ENCODE results near the gene PTPN9. TPM values are rescaled to one million over a fixed set of nuclear protein-coding genes. Genes with fewer than 3 reads are reported as not detected.

PTPN9 gene
- total RNA-seq, 4 donors from 2014 or later = 16.3 to 30.6 (median 25.0) TPM

DNA sequence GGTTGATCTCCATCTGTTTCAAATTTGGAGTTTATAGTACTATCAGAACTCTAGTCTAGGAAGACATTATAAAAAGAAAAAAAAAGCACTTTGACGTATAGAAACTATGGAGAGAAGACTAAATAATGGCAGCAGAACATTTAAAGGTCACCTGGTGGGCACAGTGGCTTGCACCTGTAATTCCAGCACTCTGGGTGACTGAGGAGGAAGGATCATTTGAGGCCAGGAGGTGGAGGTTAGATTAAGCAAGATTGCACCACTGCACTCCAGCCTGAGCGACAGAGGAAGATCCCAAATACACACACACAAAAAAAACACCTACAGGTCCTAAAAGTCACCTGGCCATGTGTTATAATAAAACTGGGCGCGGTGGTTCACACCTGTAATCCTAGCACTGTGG, 141.4 kb downstream of the PTPN9 start:
- Histone ChIP-seq H3K4me1 (peaks cover 0 to 43% (median 0%) of the 10 kb centered on the region in 3 donors), H3K27me3 (no peaks in the 10 kb centered on the region), H3K27ac (no peak overlapping the region), H3K4me3 (no peak overlapping the region), H3K36me3 (peaks cover 0 to 24% of the 10 kb centered on the region in 2 donors), H3K9me3 (no peaks in the 10 kb centered on the region)
- WGBS, 2 donors (ENCODE audit: low coverage in 1 of 2) = 95 to 98% methylated on average over 3 to 4 of the region's 4 CpGs
- no peak for TF ChIP-seq EP300 (IDR thresholded peaks at IDR 0.05)
- TF ChIP-seq, protein P1, sequence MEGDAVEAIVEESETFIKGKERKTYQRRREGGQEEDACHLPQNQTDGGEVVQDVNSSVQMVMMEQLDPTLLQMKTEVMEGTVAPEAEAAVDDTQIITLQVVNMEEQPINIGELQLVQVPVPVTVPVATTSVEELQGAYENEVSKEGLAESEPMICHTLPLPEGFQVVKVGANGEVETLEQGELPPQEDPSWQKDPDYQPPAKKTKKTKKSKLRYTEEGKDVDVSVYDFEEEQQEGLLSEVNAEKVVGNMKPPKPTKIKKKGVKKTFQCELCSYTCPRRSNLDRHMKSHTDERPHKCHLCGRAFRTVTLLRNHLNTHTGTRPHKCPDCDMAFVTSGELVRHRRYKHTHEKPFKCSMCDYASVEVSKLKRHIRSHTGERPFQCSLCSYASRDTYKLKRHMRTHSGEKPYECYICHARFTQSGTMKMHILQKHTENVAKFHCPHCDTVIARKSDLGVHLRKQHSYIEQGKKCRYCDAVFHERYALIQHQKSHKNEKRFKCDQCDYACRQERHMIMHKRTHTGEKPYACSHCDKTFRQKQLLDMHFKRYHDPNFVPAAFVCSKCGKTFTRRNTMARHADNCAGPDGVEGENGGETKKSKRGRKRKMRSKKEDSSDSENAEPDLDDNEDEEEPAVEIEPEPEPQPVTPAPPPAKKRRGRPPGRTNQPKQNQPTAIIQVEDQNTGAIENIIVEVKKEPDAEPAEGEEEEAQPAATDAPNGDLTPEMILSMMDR (IDR thresholded peaks at IDR 0.05) = no peak
- no peak for TF ChIP-seq POLR2AphosphoS5 (IDR thresholded peaks at IDR 0.05)
- TF ChIP-seq POLR2A (IDR thresholded peaks at IDR 0.05) = no peak
- ATAC-seq = no peak

DNA sequence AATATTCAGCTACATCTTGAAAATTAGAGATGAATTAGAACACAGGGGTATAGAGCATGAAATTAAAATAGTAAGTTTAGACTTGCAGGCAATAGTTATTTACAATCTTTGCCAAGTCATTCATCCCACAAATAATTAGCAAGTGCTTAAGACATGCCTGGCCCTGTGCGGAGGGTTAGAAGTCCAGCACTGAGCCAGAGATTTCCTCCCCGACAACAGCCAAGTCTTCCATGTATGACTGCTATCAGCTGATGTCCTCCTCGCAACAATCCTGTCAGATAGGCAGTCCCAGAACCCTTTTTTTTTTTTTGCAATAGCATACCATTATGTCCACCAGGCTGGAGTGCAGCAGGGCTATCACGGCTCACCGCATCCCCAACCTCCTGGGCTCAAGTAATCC, 142.2 kb downstream of the PTPN9 start:
- WGBS, 2 donors (ENCODE audit: low coverage in 1 of 2) = 56 to 85% methylated on average over 3 to 4 of the region's 5 CpGs
- Histone ChIP-seq H3K36me3 (peaks cover 0 to 22% of the 10 kb centered on the region in 2 donors), H3K9me3 (no peaks in the 10 kb centered on the region), H3K4me3 (no peak overlapping the region), H3K27me3 (no peaks in the 10 kb centered on the region), H3K27ac (no peak overlapping the region), H3K4me1 (peaks cover 0 to 44% (median 0%) of the 10 kb centered on the region in 3 donors)
- TF ChIP-seq, protein P1 (IDR thresholded peaks at IDR 0.05) = no peak
- TF ChIP-seq EP300 (IDR thresholded peaks at IDR 0.05) = no peak
- no peak for TF ChIP-seq POLR2AphosphoS5 (IDR thresholded peaks at IDR 0.05)
- no peak for TF ChIP-seq POLR2A (IDR thresholded peaks at IDR 0.05)
- no peak for ATAC-seq

DNA sequence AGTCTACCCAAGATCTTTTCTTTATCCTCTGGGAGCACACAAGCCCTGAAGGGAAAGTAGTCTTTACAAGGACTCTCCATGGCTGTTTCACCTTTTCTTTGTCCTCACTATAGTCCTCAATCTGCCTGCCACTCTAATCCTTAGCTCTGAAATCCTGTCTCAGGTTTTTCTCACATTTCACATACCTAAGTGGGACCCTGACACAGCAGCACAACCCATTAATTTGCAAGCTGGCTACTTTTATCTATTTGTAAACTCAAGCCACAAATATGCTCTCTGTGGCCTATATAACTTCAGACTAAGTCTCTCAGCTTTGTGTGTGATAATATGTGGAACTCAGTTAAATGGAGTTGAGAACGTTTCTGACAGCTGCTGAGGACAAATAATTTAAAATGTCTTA, 147.4 kb downstream of the PTPN9 start:
- TF ChIP-seq EP300 (IDR thresholded peaks at IDR 0.05) (no peak), POLR2A (IDR thresholded peaks at IDR 0.05) (no peak), POLR2AphosphoS5 (IDR thresholded peaks at IDR 0.05) (no peak)
- TF ChIP-seq, protein P1 (IDR thresholded peaks at IDR 0.05) = no peak
- no peaks in the 10 kb centered on the region for H3K9me3 ChIP-seq
- peaks cover 0 to 52% of the 10 kb centered on the region in 2 donors for H3K36me3 ChIP-seq
- no peak for ATAC-seq
- no peaks in the 10 kb centered on the region for H3K27me3 ChIP-seq
- H3K27ac ChIP-seq = no peak overlapping the region
- no peak overlapping the region for H3K4me3 ChIP-seq
- peaks cover 0 to 40% (median 0%) of the 10 kb centered on the region in 3 donors for H3K4me1 ChIP-seq
- WGBS, 2 donors (ENCODE audit: low coverage in 1 of 2) = 20 to 23% methylated on average over 1 of the region's 1 CpG

DNA sequence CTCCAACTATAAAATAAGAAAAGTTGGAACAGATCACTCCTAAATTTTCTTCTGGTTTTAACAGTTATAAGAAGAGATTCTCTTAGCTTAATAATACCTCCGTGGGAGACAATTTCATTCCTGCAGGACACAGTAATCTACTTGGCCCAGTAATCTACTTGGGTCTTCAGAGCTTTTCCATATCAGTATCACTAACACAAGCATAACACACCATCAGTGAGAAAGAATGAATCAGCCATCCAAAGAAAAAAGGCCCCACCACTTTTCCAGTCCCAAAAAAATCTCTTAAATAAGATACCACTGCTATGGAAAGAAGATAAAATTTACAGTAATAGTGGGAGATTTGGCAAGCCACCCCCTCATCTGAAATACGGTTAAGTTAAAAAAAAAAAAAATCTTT, 147.8 kb downstream of the PTPN9 start:
- Histone ChIP-seq H3K27ac (no peak overlapping the region), H3K4me3 (no peak overlapping the region), H3K4me1 (peaks cover 0 to 36% (median 0%) of the 10 kb centered on the region in 3 donors), H3K36me3 (peaks cover 0 to 56% of the 10 kb centered on the region in 2 donors), H3K27me3 (no peaks in the 10 kb centered on the region), H3K9me3 (no peaks in the 10 kb centered on the region)
- WGBS, 2 donors (ENCODE audit: low coverage in 1 of 2) = 35 to 51% methylated on average over 2 of the region's 2 CpGs
- TF ChIP-seq POLR2AphosphoS5 (IDR thresholded peaks at IDR 0.05) (no peak), POLR2A (IDR thresholded peaks at IDR 0.05) (no peak), EP300 (IDR thresholded peaks at IDR 0.05) (no peak)
- TF ChIP-seq, protein P1 (IDR thresholded peaks at IDR 0.05) = no peak
- ATAC-seq = no peak

DNA sequence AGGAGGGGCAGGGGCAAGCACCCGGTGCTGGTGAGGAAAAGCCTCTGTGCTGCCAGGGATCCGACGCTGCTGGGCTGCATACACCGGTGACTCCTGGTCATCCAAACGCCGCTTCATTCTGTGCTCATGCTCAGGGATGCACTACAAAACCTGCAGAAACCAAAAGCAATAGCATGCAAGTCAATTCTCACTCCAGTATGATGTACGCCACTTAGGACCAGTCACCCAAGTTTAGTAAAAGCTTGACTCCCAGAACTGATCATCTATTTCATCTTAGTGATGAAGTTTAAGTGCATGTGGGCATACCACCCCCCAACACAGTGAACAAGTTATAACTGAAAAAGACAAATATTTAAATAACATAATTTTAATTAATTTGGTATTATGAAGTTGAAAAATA, 148.9 kb downstream of the PTPN9 start:
- TF ChIP-seq POLR2A (IDR thresholded peaks at IDR 0.05) (no peak), EP300 (IDR thresholded peaks at IDR 0.05) (no peak), POLR2AphosphoS5 (IDR thresholded peaks at IDR 0.05) (no peak)
- TF ChIP-seq, protein P1 (IDR thresholded peaks at IDR 0.05) = no peak
- Histone ChIP-seq H3K4me1 (peaks cover 0 to 31% (median 0%) of the 10 kb centered on the region in 3 donors), H3K9me3 (no peaks in the 10 kb centered on the region), H3K27ac (no peak overlapping the region), H3K36me3 (peaks cover 0 to 51% of the 10 kb centered on the region in 2 donors), H3K27me3 (no peaks in the 10 kb centered on the region), H3K4me3 (no peak overlapping the region)
- ATAC-seq = no peak
- WGBS, 2 donors (ENCODE audit: low coverage in 1 of 2) = 95 to 97% methylated on average over 4 to 7 of the region's 7 CpGs

Measured in gastroesophageal sphincter (tissue), 4 donors.